Neuronal stem cell (in vitro differentiated cells): ENCODE results near the gene MALRD1.

ENCODE experiments used
- DNase-seq: peaks from one replicate; pipeline ENCODE4 v3.0.0-alpha.2; 2013; ENCODE audit warnings: low spot score
- H2AFZ ChIP-seq: one replicate; pipeline ENCODE4 v1.6.1; 2013; ENCODE audit warnings: mild to moderate bottlenecking, low read length, inconsistent platforms
- H2AK5ac ChIP-seq: 2 replicates; pipeline ENCODE4 v1.6.1; 2013; ENCODE audit warnings: low read depth, mild to moderate bottlenecking, inconsistent platforms, low read length, moderate library complexity, mixed read lengths
- H2BK120ac ChIP-seq: 2 replicates; pipeline ENCODE4 v1.6.1; 2013; ENCODE audit warnings: low read depth, mild to moderate bottlenecking, inconsistent platforms, low read length, moderate library complexity, mixed read lengths
- H2BK12ac ChIP-seq: one replicate; pipeline ENCODE4 v1.6.1; 2013; ENCODE audit warnings: low read length, inconsistent platforms
- H2BK15ac ChIP-seq: 2 replicates; pipeline ENCODE4 v1.6.1; 2013; ENCODE audit warnings: mild to moderate bottlenecking, low read length, inconsistent platforms, mixed read lengths
- H2BK5ac ChIP-seq: one replicate; pipeline ENCODE4 v1.6.1; 2013; ENCODE audit warnings: inconsistent platforms, mild to moderate bottlenecking, low read length, moderate library complexity
- H3K14ac ChIP-seq: one replicate; pipeline ENCODE4 v1.6.1; 2013; ENCODE audit warnings: low read length, inconsistent platforms
- H3K18ac ChIP-seq: 2 replicates; pipeline ENCODE4 v1.6.1; 2013; ENCODE audit warnings: low read length, inconsistent platforms
- H3K23ac ChIP-seq: 2 replicates; pipeline ENCODE4 v1.6.1; 2013; ENCODE audit warnings: low read depth, mild to moderate bottlenecking, mixed read lengths, low read length, inconsistent platforms; ENCODE audit not compliant: poor library complexity
- H3K27ac ChIP-seq: replicated peaks from 3 replicates; pipeline ENCODE4 v1.5.1; 2013; ENCODE audit warnings: low read length, inconsistent platforms
- H3K27me3 ChIP-seq, 3 experiments: 2 replicates each; pipeline ENCODE4 v1.6.1; 2013; ENCODE audit warnings: low read length in 3 of 3, mild to moderate bottlenecking in 2 of 3, inconsistent platforms in 1 of 3, low read depth in 1 of 3, mixed read lengths in 1 of 3, moderate library complexity in 1 of 3; ENCODE audit not compliant: control insufficient read depth in 3 of 3, insufficient read depth in 3 of 3
- H3K36me3 ChIP-seq, 2 donors: replicated peaks in 1 of 2; 2 replicates each; pipeline ENCODE4 v1.6.1; 2013; ENCODE audit warnings: low read length in 2 of 2; ENCODE audit not compliant: control insufficient read depth in 2 of 2, insufficient read depth in 2 of 2
- H3K4ac ChIP-seq: 2 replicates; pipeline ENCODE4 v1.6.1; 2013; ENCODE audit warnings: inconsistent platforms, mild to moderate bottlenecking, low read length, moderate library complexity
- H3K4me1 ChIP-seq, 2 donors: 1 replicate in 1 of 2; 2 replicates in 1 of 2; pipeline ENCODE4 v1.6.1; 2013; ENCODE audit warnings: low read length in 2 of 2, low read depth in 1 of 2; ENCODE audit not compliant: control insufficient read depth in 2 of 2, insufficient read depth in 1 of 2
- H3K4me2 ChIP-seq: one replicate; pipeline ENCODE4 v1.6.1; 2013; ENCODE audit warnings: mild to moderate bottlenecking, low read length, inconsistent platforms; ENCODE audit not compliant: insufficient read depth, poor library complexity, severe bottlenecking
- H3K4me3 ChIP-seq, 2 donors: 2 replicates each; pipeline ENCODE4 v1.5.1; 2013; ENCODE audit warnings: low read length in 2 of 2, mild to moderate bottlenecking in 2 of 2, inconsistent platforms in 1 of 2, moderate library complexity in 1 of 2
- H3K79me1 ChIP-seq: one replicate; pipeline ENCODE4 v1.6.1; 2013; ENCODE audit warnings: low read depth, mild to moderate bottlenecking, inconsistent platforms, low read length, moderate library complexity
- H3K9ac ChIP-seq: one replicate; pipeline ENCODE4 v1.6.1; 2013; ENCODE audit warnings: mild to moderate bottlenecking, low read depth, low read length, inconsistent platforms; ENCODE audit not compliant: poor library complexity
- H3K9me3 ChIP-seq, 2 donors: replicated peaks in 1 of 2; 2 replicates each; pipeline versions ENCODE3 to v1.6.1; 2013; ENCODE audit warnings: low read length in 2 of 2, mild to moderate bottlenecking in 2 of 2, inconsistent platforms in 1 of 2, low read depth in 1 of 2, mixed read lengths in 1 of 2, moderate library complexity in 1 of 2; ENCODE audit not compliant: control insufficient read depth in 2 of 2, insufficient read depth in 1 of 2
- H4K8ac ChIP-seq: one replicate; pipeline ENCODE4 v1.6.1; 2013; ENCODE audit warnings: low read depth, mild to moderate bottlenecking, inconsistent platforms, low read length, moderate library complexity
- H4K91ac ChIP-seq: one replicate; pipeline ENCODE4 v1.6.1; 2013; ENCODE audit warnings: low read length, low read depth, mild to moderate bottlenecking, inconsistent platforms; ENCODE audit not compliant: poor library complexity
- WGBS, 2 donors: extraction: QIAGEN DNeasy Blood & Tissue Kit; methylation state at CpG; one replicate each; pipeline ENCODE4 v1.1.7; 2013; ENCODE audit warnings: missing lambda C conversion rate in 2 of 2, mixed read lengths in 1 of 2; ENCODE audit not compliant: insufficient read length in 2 of 2, insufficient replicate concordance in 1 of 2; ENCODE audit errors: extremely low coverage in 2 of 2; 5-methylcytosine and 5-hydroxymethylcytosine counted together

MALRD1 gene

GRCh38 chr10:19194866-19195265, 146.3 kb downstream of the MALRD1 start:
- H2BK120ac ChIP-seq = no peak overlapping the region
- no peak overlapping the region for H2AK5ac ChIP-seq
- H3K23ac ChIP-seq = no peak overlapping the region
- no peaks in the 10 kb centered on the region for H3K4me1 ChIP-seq
- no peak overlapping the region for H3K14ac ChIP-seq
- H3K9ac ChIP-seq = no peak overlapping the region
- no peak overlapping the region for H2BK5ac ChIP-seq
- H3K36me3 ChIP-seq = no peaks in the 10 kb centered on the region
- no peak overlapping the region for H3K27ac ChIP-seq
- no CpG with 5 or more reads among the region's 3 CpGs for WGBS, 2 donors
- no peak overlapping the region for H2BK12ac ChIP-seq
- no peaks in the 10 kb centered on the region for H3K27me3 ChIP-seq
- no peak overlapping the region for H3K4ac ChIP-seq
- H3K4me3 ChIP-seq = no peak overlapping the region
- H2AFZ ChIP-seq = no peak overlapping the region
- no peak overlapping the region for H3K4me2 ChIP-seq
- no peak overlapping the region for H2BK15ac ChIP-seq
- H3K79me1 ChIP-seq = no peaks in the 10 kb centered on the region
- no peaks in the 10 kb centered on the region for H3K9me3 ChIP-seq
- no peak overlapping the region for H4K8ac ChIP-seq
- no peak for DNase-seq
- no peak overlapping the region for H4K91ac ChIP-seq
- H3K18ac ChIP-seq = no peak overlapping the region

- H2AK5ac ChIP-seq = no peak overlapping the region
- H2BK15ac ChIP-seq = no peak overlapping the region
- no peak overlapping the region for H2BK5ac ChIP-seq
- no peaks in the 10 kb centered on the region for H3K27me3 ChIP-seq
- no peak overlapping the region for H3K18ac ChIP-seq
- no peak overlapping the region for H2BK120ac ChIP-seq
- H3K14ac ChIP-seq = no peak overlapping the region
- H4K91ac ChIP-seq = no peak overlapping the region
- H3K4me1 ChIP-seq = no peaks in the 10 kb centered on the region
- no peak overlapping the region for H3K4ac ChIP-seq
- no peak overlapping the region for H3K27ac ChIP-seq
- no peak overlapping the region for H2AFZ ChIP-seq
- H3K4me3 ChIP-seq = no peak overlapping the region
- H3K23ac ChIP-seq = no peak overlapping the region
- no peak for DNase-seq
- no peak overlapping the region for H4K8ac ChIP-seq
- H3K36me3 ChIP-seq = no peaks in the 10 kb centered on the region
- H3K79me1 ChIP-seq = no peaks in the 10 kb centered on the region
- no peak overlapping the region for H3K4me2 ChIP-seq
- no CpG with 5 or more reads among the region's 5 CpGs for WGBS, 2 donors
- no peak overlapping the region for H2BK12ac ChIP-seq
- H3K9ac ChIP-seq = no peak overlapping the region
- no peaks in the 10 kb centered on the region for H3K9me3 ChIP-seq
These were observed 147.1 kb downstream of the MALRD1 start for GRCh38 chr10:19195698-19196097.

- Histone ChIP-seq H3K14ac (no peak overlapping the region), H3K4me2 (no peak overlapping the region), H3K4me3 (no peak overlapping the region), H3K36me3 (no peaks in the 10 kb centered on the region), H3K9ac (no peak overlapping the region), H3K9me3 (no peaks in the 10 kb centered on the region), H3K27ac (no peak overlapping the region), H2BK12ac (no peak overlapping the region), H3K23ac (no peak overlapping the region), H3K18ac (no peak overlapping the region), H4K8ac (no peak overlapping the region), H3K4me1 (no peaks in the 10 kb centered on the region), H2AFZ (no peak overlapping the region), H3K27me3 (no peaks in the 10 kb centered on the region), H2BK5ac (no peak overlapping the region), H3K4ac (no peak overlapping the region), H4K91ac (no peak overlapping the region), H3K79me1 (no peaks in the 10 kb centered on the region), H2BK120ac (no peak overlapping the region), H2BK15ac (no peak overlapping the region), H2AK5ac (no peak overlapping the region)
- DNase-seq = no peak
- no CpG with 5 or more reads among the region's 2 CpGs for WGBS, 2 donors
These were observed 151.6 kb downstream of the MALRD1 start for GRCh38 chr10:19200211-19200610.

- Histone ChIP-seq H3K18ac (no peak overlapping the region), H2AK5ac (no peak overlapping the region), H3K36me3 (no peaks in the 10 kb centered on the region), H3K79me1 (no peaks in the 10 kb centered on the region), H4K8ac (no peak overlapping the region), H2AFZ (no peak overlapping the region), H3K23ac (no peak overlapping the region), H3K4ac (no peak overlapping the region), H3K27ac (no peak overlapping the region), H3K9ac (no peak overlapping the region), H3K4me1 (no peaks in the 10 kb centered on the region), H3K4me2 (no peak overlapping the region), H3K27me3 (no peaks in the 10 kb centered on the region), H4K91ac (no peak overlapping the region), H3K14ac (no peak overlapping the region), H2BK120ac (no peak overlapping the region), H2BK15ac (no peak overlapping the region), H3K4me3 (no peak overlapping the region), H2BK12ac (no peak overlapping the region), H3K9me3 (no peaks in the 10 kb centered on the region), H2BK5ac (no peak overlapping the region)
- no peak for DNase-seq
- no CpG with 5 or more reads among the region's 5 CpGs for WGBS, 2 donors
These were observed 155.8 kb downstream of the MALRD1 start for GRCh38 chr10:19204246-19204917.
